Trophoblast cell (in vitro differentiated cells and primary cell): Measurements from ENCODE around the gene UBE2E2.

Experiments
- DNase-seq, 2 donors: peaks; one replicate each; pipeline ENCODE4 v3.0.0-alpha.2; 2016
- H2AFZ ChIP-seq: 2 replicates; pipeline ENCODE4 v1.6.1; 2013; ENCODE audit warnings: low read length, moderate library complexity, mild to moderate bottlenecking; ENCODE audit not compliant: insufficient read depth, poor library complexity
- H2AK5ac ChIP-seq: 2 replicates; pipeline ENCODE4 v1.6.1; 2013; ENCODE audit warnings: mild to moderate bottlenecking, low read length
- H2BK120ac ChIP-seq: 2 replicates; pipeline ENCODE4 v1.6.1; 2013; ENCODE audit warnings: low read length, mild to moderate bottlenecking, moderate library complexity; ENCODE audit not compliant: insufficient read depth, poor library complexity
- H2BK12ac ChIP-seq: 2 replicates; pipeline ENCODE4 v1.6.1; 2013; ENCODE audit warnings: mild to moderate bottlenecking, low read length, moderate library complexity
- H2BK5ac ChIP-seq: 2 replicates; pipeline ENCODE4 v1.6.1; 2013; ENCODE audit warnings: low read length, low read depth, moderate library complexity, mild to moderate bottlenecking; ENCODE audit not compliant: poor library complexity
- H3K14ac ChIP-seq: 2 replicates; pipeline ENCODE4 v1.6.1; 2013; ENCODE audit warnings: mild to moderate bottlenecking, low read length
- H3K18ac ChIP-seq: 2 replicates; pipeline ENCODE4 v1.6.1; 2013; ENCODE audit warnings: mild to moderate bottlenecking, low read length
- H3K23ac ChIP-seq: 2 replicates; pipeline ENCODE4 v1.6.1; 2013; ENCODE audit warnings: low read length
- H3K27ac ChIP-seq: 2 replicates; pipeline ENCODE4 v1.5.1; 2013; ENCODE audit warnings: low read depth, mild to moderate bottlenecking, inconsistent platforms, low read length, moderate library complexity
- H3K27me3 ChIP-seq: 2 replicates; pipeline ENCODE4 v1.6.1; 2013; ENCODE audit warnings: inconsistent platforms, mild to moderate bottlenecking, low read length, moderate library complexity; ENCODE audit not compliant: insufficient read depth
- H3K36me3 ChIP-seq, 2 experiments: 1 replicate in 1 of 2; 2 replicates in 1 of 2; pipeline ENCODE4 v1.6.1; 2013; ENCODE audit warnings: low read length in 2 of 2, mild to moderate bottlenecking in 2 of 2, moderate library complexity in 1 of 2; ENCODE audit not compliant: insufficient read depth in 2 of 2, control insufficient read depth in 1 of 2
- H3K4ac ChIP-seq: 2 replicates; pipeline ENCODE4 v1.6.1; 2013; ENCODE audit warnings: low read depth, mild to moderate bottlenecking, low read length, moderate library complexity
- H3K4me1 ChIP-seq, 2 experiments: 1 replicate in 1 of 2; 2 replicates in 1 of 2; pipeline ENCODE4 v1.6.1; 2013; ENCODE audit warnings: low read length in 2 of 2, mild to moderate bottlenecking in 2 of 2, moderate library complexity in 1 of 2; ENCODE audit not compliant: insufficient read depth in 2 of 2, control insufficient read depth in 1 of 2
- H3K4me2 ChIP-seq: 2 replicates; pipeline ENCODE4 v1.6.1; 2013; ENCODE audit warnings: inconsistent platforms, mild to moderate bottlenecking, low read length, moderate library complexity
- H3K4me3 ChIP-seq: 2 replicates; pipeline ENCODE4 v1.5.1; 2013; ENCODE audit warnings: mild to moderate bottlenecking, low read depth, low read length, inconsistent platforms
- H3K79me1 ChIP-seq: one replicate; pipeline ENCODE4 v1.6.1; 2013; ENCODE audit warnings: low read length
- H3K79me2 ChIP-seq: 2 replicates; pipeline ENCODE4 v1.6.1; 2013; ENCODE audit warnings: low read length, mild to moderate bottlenecking; ENCODE audit not compliant: control insufficient read depth, insufficient read depth, poor library complexity
- H3K9ac ChIP-seq: 2 replicates; pipeline ENCODE4 v1.6.1; 2013; ENCODE audit warnings: mild to moderate bottlenecking, low read length
- H3K9me3 ChIP-seq: 2 replicates; pipeline ENCODE4 v1.6.1; 2013; ENCODE audit warnings: low read depth, mild to moderate bottlenecking, control low read depth, inconsistent platforms, low read length; ENCODE audit not compliant: insufficient read depth
- H4K12ac ChIP-seq: 2 replicates; pipeline ENCODE4 v1.6.1; 2013; ENCODE audit warnings: low read depth, mild to moderate bottlenecking, low read length, moderate library complexity
- H4K8ac ChIP-seq: 2 replicates; pipeline ENCODE4 v1.6.1; 2013; ENCODE audit warnings: low read depth, mild to moderate bottlenecking, low read length, moderate library complexity
- H4K91ac ChIP-seq: one replicate; pipeline ENCODE4 v1.6.1; 2013; ENCODE audit warnings: low read depth, mild to moderate bottlenecking, low read length, moderate library complexity
- WGBS: extraction: QIAGEN DNeasy Blood & Tissue Kit; methylation state at CpG from one replicate; pipeline ENCODE4 v1.1.7; 2013; ENCODE audit warnings: missing lambda C conversion rate; ENCODE audit not compliant: insufficient read length, insufficient coverage; ENCODE audit errors: extremely low coverage; 5-methylcytosine and 5-hydroxymethylcytosine counted together

The UBE2E2 gene

GRCh38 chr3:23455775-23456174 is 252.6 kb downstream of the UBE2E2 start:
- H3K23ac ChIP-seq = no peak overlapping the region
- no peak overlapping the region for H3K18ac ChIP-seq
- no peaks in the 10 kb centered on the region for H3K27me3 ChIP-seq
- H3K9ac ChIP-seq = no peak overlapping the region
- H3K79me1 ChIP-seq = no peaks in the 10 kb centered on the region
- H3K27ac ChIP-seq = no peak overlapping the region
- no peak overlapping the region for H2BK12ac ChIP-seq
- no peak overlapping the region for H4K8ac ChIP-seq
- H4K91ac ChIP-seq = no peak overlapping the region
- no peaks in the 10 kb centered on the region for H3K36me3 ChIP-seq
- no peak overlapping the region for H2AFZ ChIP-seq
- no peak overlapping the region for H3K4me2 ChIP-seq
- no peaks in the 10 kb centered on the region for H3K4me1 ChIP-seq
- H4K12ac ChIP-seq = no peak overlapping the region
- no peak overlapping the region for H3K14ac ChIP-seq
- H3K4me3 ChIP-seq = no peak overlapping the region
- no peaks in the 10 kb centered on the region for H3K79me2 ChIP-seq
- H3K4ac ChIP-seq = no peak overlapping the region
- H2AK5ac ChIP-seq = no peak overlapping the region
- DNase-seq = no peak
- no peak overlapping the region for H2BK5ac ChIP-seq
- H2BK120ac ChIP-seq = no peak overlapping the region
- no peaks in the 10 kb centered on the region for H3K9me3 ChIP-seq
- WGBS = no CpG with 5 or more reads among the region's 2 CpGs

GRCh38 chr3:23457697-23458096 is 254.6 kb downstream of the UBE2E2 start:
- H4K91ac ChIP-seq = no peak overlapping the region
- no peak overlapping the region for H4K8ac ChIP-seq
- no peak overlapping the region for H2BK12ac ChIP-seq
- H3K79me2 ChIP-seq = no peaks in the 10 kb centered on the region
- no peak overlapping the region for H3K23ac ChIP-seq
- H3K9ac ChIP-seq = no peak overlapping the region
- no peak overlapping the region for H4K12ac ChIP-seq
- H3K18ac ChIP-seq = no peak overlapping the region
- no peak overlapping the region for H2AFZ ChIP-seq
- no peak overlapping the region for H3K4me2 ChIP-seq
- H2BK5ac ChIP-seq = no peak overlapping the region
- H2AK5ac ChIP-seq = no peak overlapping the region
- H3K14ac ChIP-seq = no peak overlapping the region
- H3K36me3 ChIP-seq = no peaks in the 10 kb centered on the region
- DNase-seq = no peak
- no peak overlapping the region for H3K4me3 ChIP-seq
- no peaks in the 10 kb centered on the region for H3K27me3 ChIP-seq
- H3K79me1 ChIP-seq = no peaks in the 10 kb centered on the region
- H2BK120ac ChIP-seq = no peak overlapping the region
- no peak overlapping the region for H3K4ac ChIP-seq
- H3K4me1 ChIP-seq = no peaks in the 10 kb centered on the region
- H3K27ac ChIP-seq = no peak overlapping the region
- H3K9me3 ChIP-seq = no peaks in the 10 kb centered on the region
- no CpG with 5 or more reads among the region's 2 CpGs for WGBS

- WGBS = no CpG with 5 or more reads among the region's 3 CpGs
- H3K14ac ChIP-seq = no peak overlapping the region
- H3K18ac ChIP-seq = no peak overlapping the region
- H3K9ac ChIP-seq = no peak overlapping the region
- DNase-seq = no peak
- H3K23ac ChIP-seq = no peak overlapping the region
- H3K27me3 ChIP-seq = no peaks in the 10 kb centered on the region
- H4K12ac ChIP-seq = no peak overlapping the region
- H2AK5ac ChIP-seq = no peak overlapping the region
- H3K4me3 ChIP-seq = no peak overlapping the region
- no peak overlapping the region for H2BK12ac ChIP-seq
- H3K79me2 ChIP-seq = no peaks in the 10 kb centered on the region
- no peaks in the 10 kb centered on the region for H3K79me1 ChIP-seq
- no peaks in the 10 kb centered on the region for H3K9me3 ChIP-seq
- H3K4me2 ChIP-seq = no peak overlapping the region
- H2BK120ac ChIP-seq = no peak overlapping the region
- H3K4me1 ChIP-seq = no peaks in the 10 kb centered on the region
- H2BK5ac ChIP-seq = no peak overlapping the region
- H3K27ac ChIP-seq = no peak overlapping the region
- no peaks in the 10 kb centered on the region for H3K36me3 ChIP-seq
- no peak overlapping the region for H4K8ac ChIP-seq
- no peak overlapping the region for H3K4ac ChIP-seq
- no peak overlapping the region for H2AFZ ChIP-seq
- no peak overlapping the region for H4K91ac ChIP-seq
These were observed 256.3 kb downstream of the UBE2E2 start for GRCh38 chr3:23459465-23459864.

GRCh38 chr3:23459889-23460546 is 256.9 kb downstream of the UBE2E2 start:
- no CpG with 5 or more reads among the region's 4 CpGs for WGBS

More at GRCh38 chr3:23459889-23460546, 256.9 kb downstream of the UBE2E2 start:
- Histone ChIP-seq H4K91ac (no peak overlapping the region), H3K14ac (no peak overlapping the region), H2AFZ (no peak overlapping the region), H3K4ac (no peak overlapping the region), H2BK120ac (no peak overlapping the region), H3K23ac (no peak overlapping the region), H3K36me3 (no peaks in the 10 kb centered on the region), H3K4me3 (no peak overlapping the region), H3K79me1 (no peaks in the 10 kb centered on the region), H3K9me3 (no peaks in the 10 kb centered on the region), H2BK5ac (no peak overlapping the region), H3K4me2 (no peak overlapping the region), H4K12ac (no peak overlapping the region), H3K27ac (no peak overlapping the region), H2BK12ac (no peak overlapping the region), H3K4me1 (no peaks in the 10 kb centered on the region), H4K8ac (no peak overlapping the region), H3K9ac (no peak overlapping the region), H3K18ac (no peak overlapping the region), H2AK5ac (no peak overlapping the region), H3K27me3 (no peaks in the 10 kb centered on the region), H3K79me2 (no peaks in the 10 kb centered on the region)
- DNase-seq = no peak
